DOHH2 (cell line): ENCODE measurements around the gene NDC1.

ENCODE experiments used
- CTCF ChIP-seq: fragments of 200-600 bp; sonication (generic); IDR thresholded peaks from one replicate; pipeline ENCODE4 v1.5.1; 2014; ENCODE audit warnings: antibody characterized with exemption, mild to moderate bottlenecking, low read depth, low read length; ENCODE audit not compliant: poor library complexity, severe bottlenecking
- EZH2phosphoT487 ChIP-seq: fragments of 200-600 bp; sonication (generic); IDR thresholded peaks from 2 replicates; pipeline ENCODE4 v1.6.1; 2017; ENCODE audit warnings: borderline replicate concordance, mild to moderate bottlenecking, antibody characterized with exemption, low read length, moderate library complexity, mixed read lengths

GRCh38 chr1:53736290-53736689 is 101.8 kb downstream of the NDC1 start:
- TF ChIP-seq CTCF (no peak), EZH2phosphoT487 (no peak)
